ENCODE data around the gene USP7.

GRCh38 chr16:8971416-8971815 lies 7.7 kb upstream of the USP7 start:
- TF ChIP-seq, protein P1, sequence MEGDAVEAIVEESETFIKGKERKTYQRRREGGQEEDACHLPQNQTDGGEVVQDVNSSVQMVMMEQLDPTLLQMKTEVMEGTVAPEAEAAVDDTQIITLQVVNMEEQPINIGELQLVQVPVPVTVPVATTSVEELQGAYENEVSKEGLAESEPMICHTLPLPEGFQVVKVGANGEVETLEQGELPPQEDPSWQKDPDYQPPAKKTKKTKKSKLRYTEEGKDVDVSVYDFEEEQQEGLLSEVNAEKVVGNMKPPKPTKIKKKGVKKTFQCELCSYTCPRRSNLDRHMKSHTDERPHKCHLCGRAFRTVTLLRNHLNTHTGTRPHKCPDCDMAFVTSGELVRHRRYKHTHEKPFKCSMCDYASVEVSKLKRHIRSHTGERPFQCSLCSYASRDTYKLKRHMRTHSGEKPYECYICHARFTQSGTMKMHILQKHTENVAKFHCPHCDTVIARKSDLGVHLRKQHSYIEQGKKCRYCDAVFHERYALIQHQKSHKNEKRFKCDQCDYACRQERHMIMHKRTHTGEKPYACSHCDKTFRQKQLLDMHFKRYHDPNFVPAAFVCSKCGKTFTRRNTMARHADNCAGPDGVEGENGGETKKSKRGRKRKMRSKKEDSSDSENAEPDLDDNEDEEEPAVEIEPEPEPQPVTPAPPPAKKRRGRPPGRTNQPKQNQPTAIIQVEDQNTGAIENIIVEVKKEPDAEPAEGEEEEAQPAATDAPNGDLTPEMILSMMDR (IDR thresholded peaks at IDR 0.05) = no peak
- no peak for TF ChIP-seq ZFX (IDR thresholded peaks at IDR 0.05; ENCODE audit: borderline replicate concordance)

Measured in 22Rv1 (cell line).